Daoy (cell line): ENCODE data around the gene LCE1A. TPM values are rescaled to one million over a fixed set of nuclear protein-coding genes. Genes with fewer than 3 reads are reported as not detected.

Experiments used
- DNase-seq: peaks from one replicate; pipeline ENCODE4 v3.0.0-alpha.2; 2015; ENCODE audit warnings: low read depth
- total RNA-seq: library from RNA; depleted of rRNA; stranded (reverse); fragments of >200 nt; shearing (Covaris generic); gene quantifications from 2 replicates; pipeline ENCODE4 v1.2.3, GENCODE V29; 2014; rRNA removed

LCE1A gene
- total RNA-seq, 1 experiment from 2014 or later: not detected

GRCh38 chr1:152870831-152871730, 43.8 kb downstream of the LCE1A start:
- peak; percentile 55 for DNase-seq

- DNase-seq: no peak
These were observed 44.5 kb downstream of the LCE1A start for GRCh38 chr1:152871731-152872126.

- DNase-seq: no peak
These were observed 46.2 kb downstream of the LCE1A start for GRCh38 chr1:152873495-152873894.

GRCh38 chr1:152876827-152877226, 49.6 kb downstream of the LCE1A start:
- DNase-seq: no peak

Other genes starting within 250 kb of the LCE1A start
- not detected in 2 replicates for gene LCE3D, start 247.0 kb upstream of the LCE1A start, total RNA-seq
- not detected in 2 replicates for gene LCE3C, start 227.2 kb upstream of the LCE1A start, total RNA-seq
- gene LCE3B, start 213.7 kb upstream of the LCE1A start, total RNA-seq: not detected in 2 replicates
- not detected in 2 replicates for gene LCE3A, start 204.4 kb upstream of the LCE1A start, total RNA-seq
- not detected in 2 replicates for gene LCE2D, start 164.1 kb upstream of the LCE1A start, total RNA-seq
- not detected in 2 replicates for gene LCE2C, start 152.2 kb upstream of the LCE1A start, total RNA-seq
- gene LCE2B, start 141.3 kb upstream of the LCE1A start, total RNA-seq: not detected in 2 replicates
- not detected in 2 replicates for gene LCE2A, start 129.1 kb upstream of the LCE1A start, total RNA-seq
- not detected in 2 replicates for gene LCE4A, start 119.3 kb upstream of the LCE1A start, total RNA-seq
- not detected in 2 replicates for gene KPRP, start 69.4 kb upstream of the LCE1A start, total RNA-seq
- gene LCE1F, start 52.3 kb upstream of the LCE1A start, total RNA-seq: not detected in 2 replicates
- not detected in 2 replicates for gene LCE1E, start 41.2 kb upstream of the LCE1A start, total RNA-seq
- gene LCE1D, start 30.8 kb upstream of the LCE1A start, total RNA-seq: not detected in 2 replicates
- not detected in 2 replicates for gene LCE1C, start 20.8 kb upstream of the LCE1A start, total RNA-seq
- not detected in 2 replicates for gene LCE1B, start 15.5 kb upstream of the LCE1A start, total RNA-seq
- not detected in 2 replicates for gene LCE6A, start 15.4 kb downstream of the LCE1A start, total RNA-seq
- gene LCE7A, start 32.5 kb downstream of the LCE1A start, total RNA-seq: not detected in 2 replicates
- not detected in 2 replicates for gene SMCP, start 50.8 kb downstream of the LCE1A start, total RNA-seq
- 0.06 TPM in 1 of 2 replicates, not detected in the other for gene IVL, start 81.1 kb downstream of the LCE1A start, total RNA-seq
- gene SPRR5, start 119.7 kb downstream of the LCE1A start, total RNA-seq: not detected in 2 replicates
- gene SPRR4, start 143.2 kb downstream of the LCE1A start, total RNA-seq: not detected in 2 replicates
- gene SPRR1A, start 156.6 kb downstream of the LCE1A start, total RNA-seq: not detected in 2 replicates
- gene SPRR3, start 174.3 kb downstream of the LCE1A start, total RNA-seq: not detected in 2 replicates
- not detected in 2 replicates for gene SPRR1B, start 203.7 kb downstream of the LCE1A start, total RNA-seq
- not detected in 2 replicates for gene SPRR2D, start 213.6 kb downstream of the LCE1A start, total RNA-seq
- not detected in 2 replicates for gene SPRR2A, start 230.0 kb downstream of the LCE1A start, total RNA-seq
- not detected in 2 replicates for gene SPRR2B, start 244.1 kb downstream of the LCE1A start, total RNA-seq